GM12878 (cell line): ENCODE data around the gene HPSE2. TPM values are rescaled to one million over a fixed set of nuclear protein-coding genes. Genes with fewer than 3 reads are reported as not detected.
A peak's percentile ranks its signal among the peaks of the same experiment; 100 is the strongest.

Source experiments
- ATAC-seq: fragments of 200-7000 bp; cut with Tn5 transposase; 3 replicates; pipeline ENCODE4 v1.9.1; 2020; ENCODE audit warnings: mild to moderate bottlenecking, moderate library complexity
- BruUV-seq: library from RNA; stranded (reverse); fragments of 400-500 nt; replicated peaks from 2 replicates; lab custom pipeline; 2021; lab: Mats Ljungman, UMichigan
- CTCF ChIA-PET: fragments of 300-600 bp; sonication (Branson Sonifier 250); formaldehyde crosslinking; extraction: SDS; loops from one replicate; lab custom pipeline; 2021; ENCODE audit warnings: inconsistent platforms; lab: Yijun Ruan, JAX
- POLR2A ChIA-PET: fragments of 350-600 bp; formaldehyde crosslinking; extraction: SDS; loops from one replicate; lab custom pipeline; 2021; ENCODE audit warnings: inconsistent platforms; lab: Charles Lee
- RAD21 ChIA-PET: fragments of 300-600 bp; sonication (Branson Sonifier 250); formaldehyde crosslinking; loops from one replicate; lab custom pipeline; 2023; ENCODE audit warnings: antibody characterized with exemption; ENCODE audit not compliant: unreplicated experiment; lab: Charles Lee
- SMC1A ChIA-PET: fragments of 300-600 bp; sonication (Branson Sonifier 250); formaldehyde crosslinking; loops from one replicate; lab custom pipeline; 2023; ENCODE audit not compliant: unreplicated experiment, uncharacterized antibody; lab: Charles Lee
- DNase-seq: peaks from one replicate; pipeline ENCODE4 v3.0.0-alpha.2; 2011; ENCODE audit warnings: low read depth, low spot score
- FAIRE-seq: peaks from 3 replicates; lab custom pipeline; 2011; peaks lifted over from hg19 to GRCh38; lab: Jason Lieb, UNC
- H2AFZ ChIP-seq: 2 replicates; pipeline ENCODE4 v1.6.0; 2011; ENCODE audit warnings: low read depth, low read length, control low read depth; ENCODE audit not compliant: control insufficient read depth
- H3K27ac ChIP-seq: 2 replicates; pipeline ENCODE4 v1.5.1; 2011; ENCODE audit warnings: control low read depth; ENCODE audit not compliant: control insufficient read depth, insufficient read depth
- H3K27me3 ChIP-seq, 2 experiments: replicated peaks in 1 of 2; 2 replicates each; pipeline versions ENCODE4 v1.6.0 to v1.6.1; 2011; ENCODE audit warnings: low read length in 1 of 2; ENCODE audit not compliant: control insufficient read depth in 2 of 2, insufficient read depth in 2 of 2
- H3K36me3 ChIP-seq, 2 experiments: 2 replicates each; pipeline ENCODE4 v1.5.1; 2011; ENCODE audit warnings: low read length in 1 of 2; ENCODE audit not compliant: control insufficient read depth in 2 of 2, insufficient read depth in 2 of 2
- H3K4me1 ChIP-seq: 2 replicates; pipeline ENCODE4 v1.6.1; 2011; ENCODE audit warnings: mild to moderate bottlenecking, low read length, moderate library complexity, mixed read lengths; ENCODE audit not compliant: control insufficient read depth, insufficient read depth
- H3K4me2 ChIP-seq: 2 replicates; pipeline ENCODE4 v1.6.0; 2011; ENCODE audit warnings: control low read depth; ENCODE audit not compliant: control insufficient read depth, insufficient read depth
- H3K4me3 ChIP-seq: fragments of 200-600 bp; sonication (generic); 2 replicates; pipeline ENCODE4 v1.5.1; 2016
- H3K79me2 ChIP-seq: 2 replicates; pipeline ENCODE4 v1.6.0; 2011; ENCODE audit warnings: low read length; ENCODE audit not compliant: control insufficient read depth, insufficient read depth
- H3K9ac ChIP-seq: 2 replicates; pipeline ENCODE4 v1.8.0; 2011; ENCODE audit warnings: low read length, control low read depth, mixed read lengths; ENCODE audit not compliant: control insufficient read depth, insufficient read depth
- H3K9me3 ChIP-seq: replicated peaks from 3 replicates; pipeline ENCODE4 v1.5.1; 2011; ENCODE audit warnings: mild to moderate bottlenecking, low read length; ENCODE audit not compliant: control insufficient read depth, insufficient read depth
- H4K20me1 ChIP-seq: 2 replicates; pipeline ENCODE4 v1.6.0; 2011; ENCODE audit not compliant: control insufficient read depth, insufficient read depth
- MTA2 ChIP-seq: fragments of 450-650 bp; IDR thresholded peaks from 2 replicates; pipeline ENCODE4 v1.6.1; 2016; ENCODE audit warnings: low read depth, mild to moderate bottlenecking, moderate library complexity
- SPI1 ChIP-seq: IDR thresholded peaks from 2 replicates; pipeline ENCODE4 v1.6.1; 2011; ENCODE audit warnings: low read depth, mild to moderate bottlenecking, low read length, moderate library complexity, borderline replicate concordance; ENCODE audit not compliant: insufficient read depth
- WGBS: methylation state at CpG from one replicate; pipeline ENCODE4 v1.1.6; 2016; ENCODE audit warnings: low lambda C conversion rate; ENCODE audit not compliant: insufficient replicate concordance, insufficient coverage; ENCODE audit errors: missing lambda C conversion rate; 5-methylcytosine and 5-hydroxymethylcytosine counted together
- in situ Hi-C: fragments of 300-500 bp; cut with MboI; formaldehyde crosslinking; loops from 9 replicates; pipeline ENCODE4 v1.14.3; 2018; ENCODE audit warnings: mixed read lengths
- intact Hi-C: fragments of 100-400 bp; cut with micrococcal nuclease; formaldehyde crosslinking; loops from one replicate; pipeline ENCODE4 v1.14.2; 2022; ENCODE audit not compliant: unreplicated experiment
- polyA plus RNA-seq, 11 experiments: library from polyadenylated mRNA; depleted of rRNA in 4 of 11; unstranded in 6 of 11; stranded (reverse) in 5 of 11; fragments of >200 nt; fragmentation: Nextera tagmentation in 4 of 11; fragmentation: Illumina TruSeq in 1 of 11; extraction: Ambion mirVana in 4 of 11; extraction: Trizol in 1 of 11; gene quantifications; 1 replicate in 1 of 11; 2 replicates in 10 of 11; pipeline versions ENCODE4 v1.2.1 to v1.2.3, GENCODE V29; 2011 to 2016; ENCODE audit warnings: inconsistent platforms in 2 of 11, missing spikeins in 2 of 11, low read depth in 1 of 11
- total RNA-seq, 4 experiments: library from RNA; depleted of rRNA in 3 of 4; stranded (reverse); fragments of >200 nt in 3 of 4; fragmentation: Illumina TruSeq in 1 of 4; extraction: Trizol in 1 of 4; gene quantifications; 2 replicates each; pipeline versions ENCODE4 v1.2.1 to v1.2.3, GENCODE V29; 2013 to 2021
- TF ChIP-seq, protein P1 (sequence below): fragments of 450-650 bp; IDR thresholded peaks from 2 replicates; pipeline ENCODE4 v1.6.1; 2017; ENCODE audit warnings: mild to moderate bottlenecking, moderate library complexity

The HPSE2 gene
- total and polyA plus RNA-seq, 10 of the 15 experiments (the other 5 are each of a cell fraction or from before 2014, with no cell fraction given) = 0.06 TPM; not detected in 9

- Histone ChIP-seq H2AFZ (no peak overlapping the region), H4K20me1 (no peaks in the 10 kb centered on the region), H3K4me1 (no peaks in the 10 kb centered on the region), H3K79me2 (no peaks in the 10 kb centered on the region), H3K27ac (no peak overlapping the region), H3K4me2 (no peak overlapping the region), H3K4me3 (no peak overlapping the region), H3K27me3 (no peaks in the 10 kb centered on the region), H3K36me3 (no peaks in the 10 kb centered on the region), H3K9ac (no peak overlapping the region), H3K9me3 (no peaks in the 10 kb centered on the region)
- WGBS = 42% methylated on average over 4 of the region's 4 CpGs
- ChIA-PET CTCF (interaction anchor here (1.4 kb wide), 1 partner anchor 10 kb away, joined by 6 read pairs; no protein-coding TSS in a partner anchor), SMC1A (no interaction called here), POLR2A (no interaction called here), RAD21 (no interaction called here)
- FAIRE-seq = no peak
- DNase-seq = peak; percentile 3
- peak; percentile 70 for ATAC-seq
- in situ Hi-C loops = no loop called here
- TF ChIP-seq SPI1 (peak; percentile 54; the same call in 1 of the 2 replicates), MTA2 (0 out of 2 replicates have a peak, but pooled peaks have one; percentile 22)
- TF ChIP-seq, protein P1, sequence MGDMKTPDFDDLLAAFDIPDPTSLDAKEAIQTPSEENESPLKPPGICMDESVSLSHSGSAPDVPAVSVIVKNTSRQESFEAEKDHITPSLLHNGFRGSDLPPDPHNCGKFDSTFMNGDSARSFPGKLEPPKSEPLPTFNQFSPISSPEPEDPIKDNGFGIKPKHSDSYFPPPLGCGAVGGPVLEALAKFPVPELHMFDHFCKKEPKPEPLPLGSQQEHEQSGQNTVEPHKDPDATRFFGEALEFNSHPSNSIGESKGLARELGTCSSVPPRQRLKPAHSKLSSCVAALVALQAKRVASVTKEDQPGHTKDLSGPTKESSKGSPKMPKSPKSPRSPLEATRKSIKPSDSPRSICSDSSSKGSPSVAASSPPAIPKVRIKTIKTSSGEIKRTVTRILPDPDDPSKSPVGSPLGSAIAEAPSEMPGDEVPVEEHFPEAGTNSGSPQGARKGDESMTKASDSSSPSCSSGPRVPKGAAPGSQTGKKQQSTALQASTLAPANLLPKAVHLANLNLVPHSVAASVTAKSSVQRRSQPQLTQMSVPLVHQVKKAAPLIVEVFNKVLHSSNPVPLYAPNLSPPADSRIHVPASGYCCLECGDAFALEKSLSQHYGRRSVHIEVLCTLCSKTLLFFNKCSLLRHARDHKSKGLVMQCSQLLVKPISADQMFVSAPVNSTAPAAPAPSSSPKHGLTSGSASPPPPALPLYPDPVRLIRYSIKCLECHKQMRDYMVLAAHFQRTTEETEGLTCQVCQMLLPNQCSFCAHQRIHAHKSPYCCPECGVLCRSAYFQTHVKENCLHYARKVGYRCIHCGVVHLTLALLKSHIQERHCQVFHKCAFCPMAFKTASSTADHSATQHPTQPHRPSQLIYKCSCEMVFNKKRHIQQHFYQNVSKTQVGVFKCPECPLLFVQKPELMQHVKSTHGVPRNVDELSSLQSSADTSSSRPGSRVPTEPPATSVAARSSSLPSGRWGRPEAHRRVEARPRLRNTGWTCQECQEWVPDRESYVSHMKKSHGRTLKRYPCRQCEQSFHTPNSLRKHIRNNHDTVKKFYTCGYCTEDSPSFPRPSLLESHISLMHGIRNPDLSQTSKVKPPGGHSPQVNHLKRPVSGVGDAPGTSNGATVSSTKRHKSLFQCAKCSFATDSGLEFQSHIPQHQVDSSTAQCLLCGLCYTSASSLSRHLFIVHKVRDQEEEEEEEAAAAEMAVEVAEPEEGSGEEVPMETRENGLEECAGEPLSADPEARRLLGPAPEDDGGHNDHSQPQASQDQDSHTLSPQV = no peak
- no TSS peak for BruUV-seq
- intact Hi-C loops = no loop called here
Observed at GRCh38 chr10:98675902-98676301, 559.8 kb downstream of the HPSE2 start.
